H9 (cell line): ENCODE data around the gene KDM2B. TPM values are rescaled to one million over a fixed set of nuclear protein-coding genes. Genes with fewer than 3 reads are reported as not detected.
A peak's percentile ranks its signal among the peaks of the same experiment; 100 is the strongest.

Experiments
- DNase-seq: peaks from one replicate; pipeline ENCODE4 v3.0.0-alpha.2; 2017
- H2AFZ ChIP-seq: one replicate; pipeline ENCODE4 v1.6.1; 2013; ENCODE audit warnings: mild to moderate bottlenecking, low read length, control low read depth, moderate library complexity
- H2AK5ac ChIP-seq: 2 replicates; pipeline ENCODE4 v1.6.1; 2013; ENCODE audit warnings: low read length, control low read depth, mixed read lengths; ENCODE audit not compliant: insufficient read length
- H2BK120ac ChIP-seq: one replicate; pipeline ENCODE4 v1.6.1; 2013; ENCODE audit warnings: low read depth, mild to moderate bottlenecking, low read length, control low read depth, inconsistent platforms; ENCODE audit not compliant: poor library complexity, severe bottlenecking
- H2BK12ac ChIP-seq: 2 replicates; pipeline ENCODE4 v1.6.1; 2013; ENCODE audit warnings: low read length, control low read depth, mixed read lengths, low read depth; ENCODE audit not compliant: insufficient read length
- H2BK15ac ChIP-seq: 2 replicates; pipeline ENCODE4 v1.6.1; 2013; ENCODE audit warnings: low read depth, low read length, control low read depth
- H2BK20ac ChIP-seq: one replicate; pipeline ENCODE4 v1.6.1; 2013; ENCODE audit warnings: low read depth, mild to moderate bottlenecking, low read length, control low read depth, inconsistent platforms; ENCODE audit not compliant: poor library complexity, severe bottlenecking
- H2BK5ac ChIP-seq: 2 replicates; pipeline ENCODE4 v1.6.1; 2013; ENCODE audit warnings: low read length, control low read depth, mixed read lengths; ENCODE audit not compliant: insufficient read length
- H3K14ac ChIP-seq: 2 replicates; pipeline ENCODE4 v1.6.1; 2013; ENCODE audit warnings: low read length, control low read depth; ENCODE audit not compliant: insufficient read depth
- H3K18ac ChIP-seq: 2 replicates; pipeline ENCODE4 v1.6.1; 2013; ENCODE audit warnings: low read depth, mild to moderate bottlenecking, mixed read lengths, low read length, control low read depth; ENCODE audit not compliant: insufficient read length
- H3K23ac ChIP-seq: 2 replicates; pipeline ENCODE4 v1.6.1; 2013; ENCODE audit warnings: low read length, control low read depth, mixed read lengths, low read depth; ENCODE audit not compliant: insufficient read length
- H3K23me2 ChIP-seq: 2 replicates; pipeline ENCODE4 v1.6.1; 2013; ENCODE audit warnings: low read depth, mild to moderate bottlenecking, mixed read lengths, low read length, control low read depth; ENCODE audit not compliant: insufficient read length, poor library complexity, severe bottlenecking
- H3K27ac ChIP-seq: 2 replicates; pipeline ENCODE4 v1.5.1; 2013; ENCODE audit warnings: low read length, control low read depth, mixed read lengths, low read depth; ENCODE audit not compliant: insufficient read length
- H3K27me3 ChIP-seq: 2 replicates; pipeline ENCODE4 v1.6.1; 2013; ENCODE audit warnings: low read length, control low read depth, inconsistent platforms; ENCODE audit not compliant: insufficient read depth
- H3K4ac ChIP-seq: 2 replicates; pipeline ENCODE4 v1.6.1; 2013; ENCODE audit warnings: low read depth, mild to moderate bottlenecking, control low read depth, inconsistent platforms, low read length, moderate library complexity
- H3K4me1 ChIP-seq: 2 replicates; pipeline ENCODE4 v1.6.1; 2013; ENCODE audit warnings: low read length, control low read depth, inconsistent platforms; ENCODE audit not compliant: insufficient read depth
- H3K4me2 ChIP-seq: 2 replicates; pipeline ENCODE4 v1.6.1; 2013; ENCODE audit warnings: low read length, control low read depth, mixed read lengths; ENCODE audit not compliant: insufficient read length, insufficient read depth
- H3K56ac ChIP-seq: 2 replicates; pipeline ENCODE4 v1.6.1; 2013; ENCODE audit warnings: low read depth, mild to moderate bottlenecking, mixed read lengths, low read length, control low read depth; ENCODE audit not compliant: insufficient read length
- H3K79me1 ChIP-seq: 2 replicates; pipeline ENCODE4 v1.6.1; 2013; ENCODE audit warnings: low read depth, mild to moderate bottlenecking, moderate library complexity, low read length, control low read depth, inconsistent platforms; ENCODE audit not compliant: insufficient read depth, poor library complexity, severe bottlenecking
- H3K79me2 ChIP-seq: 2 replicates; pipeline ENCODE4 v1.6.1; 2013; ENCODE audit warnings: low read length, control low read depth, inconsistent platforms; ENCODE audit not compliant: insufficient read depth
- H3K9ac ChIP-seq: 2 replicates; pipeline ENCODE4 v1.6.1; 2013; ENCODE audit warnings: low read length, control low read depth, mixed read lengths; ENCODE audit not compliant: insufficient read length; ENCODE audit errors: extremely low read depth
- H3K9me3 ChIP-seq: one replicate; pipeline ENCODE4 v1.6.1; 2013; ENCODE audit warnings: low read depth, low read length, inconsistent platforms; ENCODE audit not compliant: control insufficient read depth
- H3T11ph ChIP-seq: one replicate; pipeline ENCODE4 v1.6.1; 2013; ENCODE audit warnings: mild to moderate bottlenecking, low read length, control low read depth, inconsistent platforms
- H4K20me1 ChIP-seq: one replicate; pipeline ENCODE4 v1.6.1; 2013; ENCODE audit not compliant: control insufficient read depth, insufficient read length, insufficient read depth
- H4K5ac ChIP-seq: 2 replicates; pipeline ENCODE4 v1.6.1; 2013; ENCODE audit warnings: low read depth, mild to moderate bottlenecking, mixed read lengths, low read length, control low read depth; ENCODE audit not compliant: insufficient read length
- H4K8ac ChIP-seq: replicated peaks from 2 replicates; pipeline ENCODE4 v1.6.1; 2013; ENCODE audit warnings: low read length, control low read depth, mixed read lengths, low read depth; ENCODE audit not compliant: insufficient read length
- H4K91ac ChIP-seq: 2 replicates; pipeline ENCODE4 v1.6.1; 2013; ENCODE audit warnings: low read depth, mild to moderate bottlenecking, moderate library complexity, mixed read lengths, low read length, control low read depth; ENCODE audit not compliant: insufficient read length
- H3K27ac Mint-ChIP-seq, 3 experiments: 2 replicates in 2 of 3; 3 replicates in 1 of 3; pipeline ENCODE4 v1.8.0; 2020 to 2021; ENCODE audit warnings: mixed read lengths in 3 of 3, mild to moderate bottlenecking in 1 of 3, moderate library complexity in 1 of 3
- H3K27me3 Mint-ChIP-seq: 2 replicates; pipeline ENCODE4 v1.8.0; 2021; ENCODE audit warnings: low read depth, mild to moderate bottlenecking, moderate library complexity, mixed read lengths
- H3K36me3 Mint-ChIP-seq, 3 experiments: 2 replicates in 2 of 3; 3 replicates in 1 of 3; pipeline ENCODE4 v1.8.0; 2020 to 2021; ENCODE audit warnings: low read depth in 3 of 3, mixed read lengths in 3 of 3; ENCODE audit not compliant: insufficient read depth in 1 of 3
- H3K4me1 Mint-ChIP-seq, 2 experiments: 2 replicates each; pipeline ENCODE4 v1.8.0; 2020; ENCODE audit warnings: mixed read lengths in 2 of 2
- H3K4me3 Mint-ChIP-seq, 2 experiments: 2 replicates in 1 of 2; 3 replicates in 1 of 2; pipeline ENCODE4 v1.8.0; 2020 to 2021; ENCODE audit warnings: mild to moderate bottlenecking in 2 of 2, mixed read lengths in 2 of 2, moderate library complexity in 1 of 2
- H3K9me3 Mint-ChIP-seq, 2 experiments: 2 replicates in 1 of 2; 3 replicates in 1 of 2; pipeline ENCODE4 v1.8.0; 2020; ENCODE audit warnings: mild to moderate bottlenecking in 2 of 2, mixed read lengths in 2 of 2, moderate library complexity in 1 of 2
- WGBS: extraction: QIAGEN DNeasy Blood & Tissue Kit; methylation state at CpG from one replicate; pipeline ENCODE4 v1.1.7; 2013; ENCODE audit warnings: missing lambda C conversion rate, low lambda C conversion rate, mixed read lengths; ENCODE audit not compliant: insufficient read length; ENCODE audit errors: extremely low coverage; 5-methylcytosine and 5-hydroxymethylcytosine counted together
- total RNA-seq: library from RNA; stranded (reverse); gene quantifications from 2 replicates; pipeline ENCODE4 v1.2.1, GENCODE V29; 2021
- TF ChIP-seq, protein P1 (sequence below): fragments of 200-600 bp; sonication (generic); conservative IDR thresholded peaks from 3 replicates; pipeline ENCODE4 v1.8.0; 2021; ENCODE audit warnings: antibody characterized with exemption, mild to moderate bottlenecking

Gene KDM2B
- total RNA-seq, 1 experiment from 2014 or later, result 143 TPM

DNA sequence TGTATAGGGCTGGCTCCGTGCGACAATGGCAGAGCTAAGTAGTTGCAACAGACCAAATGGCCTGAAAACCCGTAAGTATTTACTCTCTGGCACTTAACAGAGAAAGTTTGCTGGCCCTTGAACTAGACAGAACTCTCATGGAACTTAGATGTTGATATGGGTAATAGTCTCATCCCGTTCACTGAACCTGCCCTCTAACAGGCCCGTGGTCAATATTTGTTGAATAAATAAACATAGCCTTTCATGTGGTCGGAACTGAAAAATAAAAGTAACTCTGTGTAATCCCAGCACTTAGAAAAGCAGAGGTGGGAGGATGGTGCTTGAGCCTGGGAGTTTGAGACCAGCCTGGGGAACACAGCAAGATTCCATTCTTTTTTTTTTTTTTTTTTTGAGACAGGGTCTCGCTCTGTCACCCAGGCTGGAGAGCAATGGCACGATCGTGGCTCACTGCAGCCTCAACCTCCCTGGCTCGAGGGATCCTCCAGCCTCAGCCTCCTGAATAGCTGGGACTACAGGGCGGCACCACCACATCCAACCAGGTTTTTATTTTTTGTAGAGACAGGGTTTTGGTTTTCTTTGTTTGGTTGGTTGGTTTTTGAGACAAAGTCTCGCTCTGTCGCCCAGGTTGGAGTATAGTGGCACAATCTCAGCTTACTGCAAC lies 29.7 kb downstream of the KDM2B start:
- no peak overlapping the region for H4K5ac ChIP-seq
- H3K9me3 ChIP-seq, result no peaks in the 10 kb centered on the region
- no peak overlapping the region for H4K91ac ChIP-seq
- H3K14ac ChIP-seq, result no peak overlapping the region
- no peak overlapping the region for H2BK5ac ChIP-seq
- no peak overlapping the region for H3K4me2 ChIP-seq
- H3K4me1 Mint-ChIP-seq, result peaks cover 6 to 9% of the 10 kb centered on the region in 2 experiments; a peak in 3 of 4 replicates
- no peak overlapping the region for H3K23ac ChIP-seq
- no peak overlapping the region for H4K8ac ChIP-seq
- H3K27me3 Mint-ChIP-seq, result no peaks in the 10 kb centered on the region
- H3K18ac ChIP-seq, result no peak overlapping the region
- WGBS, result no CpG with 5 or more reads among the region's 13 CpGs
- no peaks in the 10 kb centered on the region for H3K79me1 ChIP-seq
- H4K20me1 ChIP-seq, result no peaks in the 10 kb centered on the region
- H2BK15ac ChIP-seq, result no peak overlapping the region
- peaks cover 12 to 80% (median 67%) of the 10 kb centered on the region in 3 experiments; a peak in 6 of 7 replicates for H3K36me3 Mint-ChIP-seq
- peak overlapping the region in 1 of 3 experiments; percentile 40; a peak in 2 of 7 replicates for H3K27ac Mint-ChIP-seq
- no peak overlapping the region for H2AK5ac ChIP-seq
- H3K56ac ChIP-seq, result no peak overlapping the region
- no peak overlapping the region for H3K4me3 Mint-ChIP-seq
- no peak overlapping the region for H2BK12ac ChIP-seq
- H3K4ac ChIP-seq, result no peak overlapping the region
- no peak overlapping the region for H2AFZ ChIP-seq
- no peaks in the 10 kb centered on the region for H3K23me2 ChIP-seq
- H3T11ph ChIP-seq, result no peak overlapping the region
- no peak for DNase-seq
- no peaks in the 10 kb centered on the region for H3K9me3 Mint-ChIP-seq
- H2BK20ac ChIP-seq, result no peak overlapping the region
- peaks cover 2% of the 10 kb centered on the region; the same call in 1 of the 2 replicates for H3K4me1 ChIP-seq
- H3K27me3 ChIP-seq, result no peaks in the 10 kb centered on the region
- H3K27ac ChIP-seq, result no peak overlapping the region
- no peak overlapping the region for H2BK120ac ChIP-seq
- H3K79me2 ChIP-seq, result peaks cover 2% of the 10 kb centered on the region; the same call in 1 of the 2 replicates
- no peak overlapping the region for H3K9ac ChIP-seq
- TF ChIP-seq, protein P1, sequence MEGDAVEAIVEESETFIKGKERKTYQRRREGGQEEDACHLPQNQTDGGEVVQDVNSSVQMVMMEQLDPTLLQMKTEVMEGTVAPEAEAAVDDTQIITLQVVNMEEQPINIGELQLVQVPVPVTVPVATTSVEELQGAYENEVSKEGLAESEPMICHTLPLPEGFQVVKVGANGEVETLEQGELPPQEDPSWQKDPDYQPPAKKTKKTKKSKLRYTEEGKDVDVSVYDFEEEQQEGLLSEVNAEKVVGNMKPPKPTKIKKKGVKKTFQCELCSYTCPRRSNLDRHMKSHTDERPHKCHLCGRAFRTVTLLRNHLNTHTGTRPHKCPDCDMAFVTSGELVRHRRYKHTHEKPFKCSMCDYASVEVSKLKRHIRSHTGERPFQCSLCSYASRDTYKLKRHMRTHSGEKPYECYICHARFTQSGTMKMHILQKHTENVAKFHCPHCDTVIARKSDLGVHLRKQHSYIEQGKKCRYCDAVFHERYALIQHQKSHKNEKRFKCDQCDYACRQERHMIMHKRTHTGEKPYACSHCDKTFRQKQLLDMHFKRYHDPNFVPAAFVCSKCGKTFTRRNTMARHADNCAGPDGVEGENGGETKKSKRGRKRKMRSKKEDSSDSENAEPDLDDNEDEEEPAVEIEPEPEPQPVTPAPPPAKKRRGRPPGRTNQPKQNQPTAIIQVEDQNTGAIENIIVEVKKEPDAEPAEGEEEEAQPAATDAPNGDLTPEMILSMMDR, result no peak
